HG03442 (cell line): ENCODE results near the gene IMPACT.

Experiments
- ATAC-seq: cut with Tn5 transposase; IDR thresholded peaks from one replicate; pipeline ENCODE4 v1.9.1; 2021; ENCODE audit warnings: mild to moderate bottlenecking, moderate library complexity; ENCODE audit not compliant: unreplicated experiment

The IMPACT gene

DNA sequence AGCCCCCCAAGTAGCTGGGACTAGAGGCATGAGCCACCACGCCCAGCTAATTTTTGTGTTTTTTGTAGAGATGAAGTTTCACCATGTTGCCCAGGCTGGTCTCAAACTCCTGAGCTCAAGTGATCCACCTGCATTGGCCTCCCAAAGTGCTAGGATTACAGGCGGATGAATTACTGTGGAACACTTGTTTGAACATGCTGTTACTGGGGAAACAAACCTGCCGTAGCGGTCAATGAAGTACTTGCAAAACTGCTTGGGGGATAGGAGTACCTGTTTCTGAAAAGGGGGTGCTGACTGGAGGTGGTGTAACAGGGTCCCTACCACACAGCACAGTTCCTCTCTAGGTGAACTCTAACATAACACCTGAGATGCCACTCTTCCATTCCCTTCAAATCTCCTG, 5.9 kb upstream of the IMPACT start:
- ATAC-seq: no peak

DNA sequence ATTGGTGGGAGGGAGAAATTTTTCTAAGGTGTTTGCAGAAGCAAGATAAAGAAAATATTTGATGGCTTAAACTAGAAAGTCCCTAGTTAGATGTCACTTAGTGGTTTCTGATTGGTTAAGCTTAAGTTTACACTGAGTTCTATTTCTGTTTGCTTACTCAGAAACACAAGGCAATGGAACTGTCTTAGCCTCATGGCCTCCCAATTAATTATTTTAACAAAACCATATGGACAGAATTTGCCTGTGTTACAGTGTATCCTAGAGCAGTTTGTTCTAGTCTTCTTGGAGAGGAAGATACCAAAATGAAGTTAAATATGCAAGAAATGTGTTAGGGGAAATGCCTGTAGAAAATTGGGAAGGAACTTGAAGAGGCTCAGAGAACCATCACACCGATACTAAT, 4.6 kb upstream of the IMPACT start:
- no peak for ATAC-seq

DNA sequence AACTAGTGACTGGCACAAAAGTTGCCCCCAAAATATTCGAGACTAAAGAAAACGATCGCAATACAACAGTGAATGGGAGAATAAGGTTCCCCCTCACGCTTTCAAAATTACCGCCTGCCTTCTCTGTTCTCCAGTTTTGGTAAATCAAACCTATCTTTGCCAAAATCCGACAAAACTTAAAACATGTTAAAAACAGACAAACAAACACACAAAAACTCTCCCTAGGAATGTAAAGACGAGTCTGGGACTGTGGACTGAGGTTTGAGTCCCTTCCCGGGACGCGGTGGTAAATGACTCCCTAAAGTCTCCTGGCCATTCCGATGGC, 435 bp upstream of the IMPACT start:
- no peak for ATAC-seq

DNA sequence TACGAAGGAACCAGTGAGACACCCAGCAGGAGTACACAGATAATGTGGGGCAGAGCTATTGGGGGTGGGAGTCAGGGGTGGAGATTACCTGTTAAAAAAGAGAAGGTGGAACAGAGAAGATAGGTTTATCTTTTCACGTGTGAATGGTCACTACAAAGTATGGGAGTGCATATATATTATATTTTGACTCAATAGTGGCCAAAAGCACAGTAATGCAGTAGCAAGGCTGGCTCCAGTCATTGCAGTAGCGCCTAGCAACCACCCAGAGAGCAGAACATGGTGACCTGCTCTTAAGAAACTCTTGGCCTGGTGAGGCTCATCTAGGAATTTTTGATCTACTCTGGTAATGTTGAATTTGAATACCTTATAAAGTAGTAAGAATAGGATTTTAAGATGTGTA, 1.0 kb downstream of the IMPACT start:
- no peak for ATAC-seq

DNA sequence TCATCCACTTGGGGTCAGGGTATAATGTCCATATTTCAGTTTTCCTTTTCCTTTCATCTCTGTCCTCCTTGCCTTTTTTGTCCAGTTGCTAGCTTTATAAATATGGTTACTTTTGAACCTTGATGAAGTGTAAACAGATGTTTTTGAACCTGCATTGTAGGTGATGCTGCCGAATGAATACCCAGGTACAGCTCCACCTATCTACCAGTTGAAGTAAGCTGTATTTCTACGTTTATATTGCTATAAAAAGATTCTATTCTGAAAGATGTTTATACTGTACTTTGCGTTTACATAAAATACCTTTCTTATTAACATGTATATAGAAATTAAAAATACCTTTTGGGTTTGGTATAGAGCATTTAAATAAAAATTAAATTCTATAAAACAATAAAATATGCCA, 2.2 kb downstream of the IMPACT start:
- ATAC-seq: no peak

DNA sequence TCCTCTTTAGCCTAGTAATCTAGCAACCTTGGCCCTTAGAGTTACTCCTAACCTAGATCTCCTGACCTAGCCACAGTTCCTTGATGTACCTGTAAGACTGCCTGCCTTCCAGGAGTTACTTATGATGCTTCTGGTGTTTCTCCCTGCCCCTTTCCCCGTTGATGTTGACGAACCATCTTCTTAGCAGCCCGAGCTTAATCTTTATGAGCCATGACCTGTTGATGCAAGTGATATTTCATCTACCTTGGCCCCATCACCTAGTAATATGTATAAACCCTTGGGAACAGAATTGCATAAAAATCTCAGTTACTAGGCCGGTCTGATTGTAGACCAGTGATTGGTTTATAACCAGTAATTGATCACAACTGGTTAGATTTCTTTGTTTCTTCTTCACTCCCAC, 2.7 kb downstream of the IMPACT start:
- no peak for ATAC-seq

DNA sequence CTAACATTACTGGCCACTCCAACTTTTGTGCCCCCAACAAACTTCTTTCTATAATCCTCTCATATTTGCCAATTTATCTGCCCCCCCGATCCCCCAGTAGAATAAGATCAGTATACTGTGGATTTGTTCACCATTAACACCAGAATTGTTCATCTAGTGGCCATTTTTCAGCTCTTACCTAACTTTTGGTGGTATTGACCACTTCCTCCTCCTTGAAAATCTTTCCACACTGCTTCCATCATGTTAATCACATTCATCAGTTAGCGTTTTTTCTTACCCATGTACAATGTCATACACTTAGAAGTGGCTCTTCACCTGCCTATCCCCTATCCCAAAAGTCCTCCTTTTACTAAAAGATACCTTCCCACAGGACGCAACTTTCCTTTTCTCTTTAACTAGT, 6.1 kb downstream of the IMPACT start:
- ATAC-seq: no peak

DNA sequence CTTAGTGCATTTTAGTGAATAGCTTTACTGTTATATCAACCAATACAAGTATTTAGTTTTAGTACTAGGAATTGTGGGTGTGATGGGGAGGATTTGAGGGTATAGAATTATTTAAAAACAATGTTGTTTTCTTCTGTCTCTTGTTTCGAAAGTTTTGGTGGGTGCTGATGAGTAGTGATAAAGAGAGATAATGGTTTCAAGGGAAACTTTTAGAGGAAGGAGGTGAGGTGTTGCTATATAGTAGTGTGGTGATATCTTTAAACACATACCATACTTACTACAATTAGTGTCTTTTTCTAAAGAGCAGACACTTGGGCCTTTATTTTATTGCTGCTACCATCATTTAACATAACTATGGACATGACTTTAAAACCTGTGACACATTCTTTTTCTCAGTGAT, 10.5 kb downstream of the IMPACT start:
- ATAC-seq: no peak

DNA sequence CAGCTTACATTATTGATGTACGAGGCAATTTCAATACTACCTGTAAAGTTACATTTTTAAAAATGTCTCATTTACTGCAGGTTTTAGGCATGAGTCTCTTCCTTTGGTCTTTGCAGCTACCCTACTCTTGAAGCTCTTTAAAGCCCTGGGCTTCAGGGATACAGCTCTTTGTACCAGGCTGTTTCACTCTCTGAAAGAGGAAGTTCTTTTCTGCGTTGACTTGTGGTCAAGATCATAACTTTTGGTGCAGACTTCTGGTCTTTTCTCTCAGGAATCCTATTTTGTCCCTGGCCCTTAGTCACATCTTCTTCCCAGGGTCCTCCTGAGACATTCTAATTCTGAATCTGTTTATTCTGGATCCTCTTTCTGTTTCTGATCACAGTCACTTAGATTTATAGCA, 17.4 kb downstream of the IMPACT start:
- peak; percentile 77 for ATAC-seq

DNA sequence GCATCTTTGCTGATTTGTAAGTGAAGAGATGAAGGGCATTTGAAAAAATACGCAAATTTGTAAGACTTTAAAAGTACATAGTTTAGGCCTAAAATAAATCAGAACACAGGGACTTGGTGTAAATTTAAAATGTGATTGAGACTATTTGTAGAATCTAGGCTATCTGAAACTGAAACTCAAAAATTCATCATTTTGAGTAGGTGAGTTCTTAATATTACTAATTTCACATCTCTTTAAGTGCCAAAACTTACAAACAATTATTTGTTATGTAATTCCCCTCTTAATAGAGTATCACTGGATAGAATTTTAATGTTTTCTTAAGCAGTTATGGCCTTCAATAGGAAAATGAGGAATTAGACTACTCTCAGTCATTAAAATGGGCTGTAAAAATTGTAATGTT, 20.0 kb downstream of the IMPACT start:
- ATAC-seq: peak; percentile 68

DNA sequence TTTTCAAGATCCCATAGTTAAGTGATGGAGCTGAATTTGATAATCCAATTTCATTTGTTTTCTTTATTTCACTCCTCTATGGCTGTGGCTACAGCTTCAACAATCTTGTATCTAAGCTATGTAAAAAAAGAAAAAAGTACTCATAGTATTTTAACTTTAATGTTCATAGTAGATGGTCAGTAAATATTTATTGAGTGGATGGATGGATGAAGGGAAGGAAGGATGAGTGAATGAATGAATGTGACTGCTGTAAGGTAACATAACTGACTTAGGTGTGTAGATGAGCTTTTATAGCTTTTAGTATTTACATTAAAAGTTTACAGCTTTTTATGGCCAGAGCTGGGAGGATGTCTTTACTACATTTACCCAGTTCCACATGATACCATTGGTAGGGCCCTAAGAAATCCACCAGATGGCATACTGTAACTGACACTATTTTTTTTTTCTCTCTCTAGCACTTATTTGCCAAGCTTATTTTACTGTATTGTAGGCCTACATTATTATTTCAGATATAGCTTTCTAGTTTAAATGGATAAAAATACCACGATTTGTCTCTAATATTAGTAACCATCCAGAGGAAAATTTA, 20.6 kb downstream of the IMPACT start:
- ATAC-seq: no peak

DNA sequence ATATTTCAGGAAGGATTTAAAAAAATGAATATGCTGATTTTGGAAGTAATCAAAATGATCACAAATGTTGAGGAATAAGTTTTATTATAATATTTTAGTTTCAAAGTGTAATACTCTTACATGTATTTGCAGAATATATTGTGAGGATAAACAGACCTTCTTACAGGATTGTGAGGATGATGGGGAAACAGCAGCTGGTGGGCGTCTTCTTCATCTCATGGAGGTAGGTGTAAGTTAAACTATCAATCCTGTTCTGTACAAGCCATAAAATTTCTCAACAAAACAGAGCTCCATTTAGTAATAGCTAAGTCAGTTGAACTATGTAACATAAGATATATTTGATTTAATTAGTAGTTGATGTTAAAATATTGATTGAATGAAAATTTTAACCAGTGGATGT, 21.5 kb downstream of the IMPACT start:
- no peak for ATAC-seq

DNA sequence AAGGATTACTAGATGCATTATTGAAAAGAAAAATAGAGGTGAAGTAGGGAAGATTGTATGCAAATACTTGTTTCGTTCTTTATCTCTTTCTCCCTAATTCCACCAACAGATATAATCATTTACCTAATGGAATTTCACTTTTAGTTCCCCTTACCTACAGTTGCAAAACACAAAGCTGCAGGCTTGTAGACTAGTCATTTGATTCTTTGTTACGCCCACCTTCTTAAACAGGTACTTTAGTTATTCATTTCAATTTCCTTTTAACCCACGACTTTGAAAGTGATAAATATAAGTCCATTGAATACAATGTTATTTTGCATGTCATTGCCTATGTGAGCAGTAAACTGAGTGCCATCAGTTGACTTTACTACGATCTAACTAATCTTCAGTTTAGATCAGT, 30.1 kb downstream of the IMPACT start:
- ATAC-seq: peak; percentile 92

DNA sequence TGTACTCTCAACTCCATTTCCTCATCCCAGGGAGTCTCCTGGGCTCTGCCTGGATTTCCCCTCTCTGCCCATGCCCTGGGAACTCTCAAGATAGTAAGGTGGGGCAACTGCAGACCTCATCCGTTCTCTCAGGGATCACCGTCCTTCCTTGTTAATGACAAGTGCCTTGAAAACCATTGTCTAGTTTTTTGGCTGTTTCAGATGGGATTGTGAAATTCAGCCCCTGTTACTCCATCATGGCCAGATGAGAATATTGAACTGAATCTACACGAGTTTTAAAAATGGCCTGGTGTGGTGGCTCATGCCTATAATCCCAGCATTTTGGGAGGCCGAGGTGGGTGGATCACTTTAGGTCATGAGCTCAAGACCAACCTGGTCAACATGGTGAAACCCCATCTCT, 33.3 kb downstream of the IMPACT start:
- ATAC-seq: no peak

DNA sequence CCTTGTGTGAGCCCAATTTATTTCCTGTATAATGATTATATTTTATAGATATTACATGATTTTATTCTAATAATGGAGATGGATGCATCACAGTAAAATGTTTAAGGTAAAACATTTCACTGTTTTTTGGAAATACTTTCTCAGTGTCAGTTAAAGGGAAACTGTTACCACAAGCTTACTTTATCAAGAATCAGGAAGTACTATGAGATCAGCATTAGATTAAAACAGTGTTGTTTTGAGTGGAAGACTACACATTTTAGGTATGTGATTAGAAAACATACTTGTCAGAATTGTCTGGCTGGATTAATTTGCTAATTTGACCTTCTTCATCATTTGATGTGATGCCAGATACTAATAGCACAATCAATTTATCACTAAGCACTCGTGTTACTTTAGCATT, 33.9 kb downstream of the IMPACT start, which contains the start of gene HRH4:
Gene HRH4 (plus strand): TSS at position 250 of the 400 bp plus-strand sequence. CDS start 92 bp downstream, at position 342.
- no peak for ATAC-seq

DNA sequence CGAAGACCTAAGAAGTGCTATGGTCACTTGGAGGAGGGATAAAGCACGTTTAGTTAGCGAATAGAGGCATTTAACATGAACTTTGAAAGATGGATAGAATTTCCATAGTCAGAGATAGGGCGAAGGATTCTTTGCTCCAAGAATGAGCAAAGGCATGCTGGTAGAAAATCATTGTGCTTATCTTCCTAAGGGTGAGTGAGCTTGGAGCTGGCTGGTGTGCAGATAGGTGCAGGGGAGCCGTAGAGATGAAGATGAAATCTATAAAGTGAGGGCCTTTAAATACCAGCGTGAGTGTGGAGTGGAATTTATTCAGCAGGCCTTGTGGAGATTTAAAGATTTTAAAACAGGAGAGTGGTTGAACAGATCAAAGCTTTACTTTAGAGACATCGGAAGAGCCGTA, 35.5 kb downstream of the IMPACT start:
- no peak for ATAC-seq

DNA sequence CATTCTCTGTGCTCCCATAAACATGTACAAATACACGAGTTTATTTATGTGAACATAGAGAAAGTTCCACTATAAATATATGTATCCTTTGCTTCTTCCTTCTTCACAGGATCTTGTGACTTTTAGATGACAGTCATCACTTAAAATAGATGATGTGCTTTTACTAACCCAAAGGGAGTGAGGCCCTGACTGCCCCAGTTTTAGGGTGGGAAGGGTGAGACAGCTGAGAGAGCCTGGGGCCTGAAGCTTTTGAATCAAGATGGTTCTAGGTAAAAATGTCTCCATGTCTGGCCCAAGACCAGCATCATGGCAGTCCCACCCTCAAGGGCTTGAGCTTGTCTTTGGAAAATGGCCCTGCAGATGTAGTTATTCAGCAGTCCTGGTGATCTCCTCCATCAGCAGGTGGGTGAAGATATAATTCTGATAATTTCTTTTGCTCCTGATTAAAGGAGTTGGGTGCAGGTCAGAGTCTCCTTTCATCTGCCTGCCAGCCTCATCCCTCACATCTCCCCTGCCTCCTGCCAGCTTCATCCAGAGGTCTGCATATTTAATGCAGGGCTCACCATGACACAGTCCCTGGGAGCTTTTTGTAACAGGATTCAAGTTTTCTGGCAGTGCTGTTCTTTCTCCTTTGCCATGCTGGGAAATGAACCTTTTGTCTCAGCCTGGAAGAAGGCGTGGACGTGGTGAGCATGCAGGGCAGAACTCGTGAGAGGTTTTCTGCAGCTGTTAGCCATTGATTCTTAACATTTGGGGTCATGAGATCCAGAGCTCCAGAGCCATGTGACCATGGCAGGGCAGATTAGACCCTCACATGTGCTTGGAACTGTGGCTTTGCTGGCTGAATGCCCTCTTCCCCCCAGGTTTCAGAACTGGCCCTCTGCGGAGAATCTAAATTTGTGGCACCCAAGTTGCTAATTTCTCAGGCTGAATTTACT, 36.6 kb downstream of the IMPACT start:
- ATAC-seq: no peak

DNA sequence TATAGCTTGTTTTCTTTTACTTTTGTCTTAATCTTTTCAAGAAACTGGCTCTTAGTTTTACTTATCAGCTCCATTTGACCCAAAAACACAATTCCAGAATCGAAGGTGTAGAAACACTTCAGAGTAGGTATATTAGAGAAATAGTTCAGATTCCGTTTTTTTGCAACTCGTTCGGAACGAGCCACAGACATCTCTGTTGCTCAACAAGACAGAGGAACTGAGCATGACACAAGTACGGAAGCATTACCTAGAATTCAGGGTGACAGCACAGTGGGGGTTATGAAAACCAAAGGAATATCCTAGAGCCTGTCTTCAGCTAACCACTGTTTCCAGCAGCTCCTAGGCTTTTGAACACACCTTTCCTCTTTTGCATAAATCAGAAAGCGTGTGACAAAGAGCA, 39.0 kb downstream of the IMPACT start:
- no peak for ATAC-seq

DNA sequence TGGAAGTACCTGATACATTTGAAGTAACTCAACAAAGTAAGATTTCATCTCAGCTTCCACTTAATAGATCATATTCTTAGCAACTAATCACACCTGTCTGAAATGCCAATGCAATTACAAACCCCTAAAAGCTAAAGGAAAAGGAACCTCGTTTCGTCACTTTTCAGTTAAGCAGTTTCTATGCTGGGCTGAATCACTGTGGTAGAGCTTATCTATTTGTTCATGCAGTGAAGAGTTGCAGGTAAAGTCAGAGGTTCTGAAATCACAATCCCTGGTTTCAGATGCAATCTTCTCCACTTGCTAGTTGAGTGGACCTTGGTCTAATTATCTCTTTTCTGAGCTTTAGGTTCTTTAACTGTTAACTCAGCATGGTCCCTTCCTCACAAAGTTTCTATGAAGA, 40.3 kb downstream of the IMPACT start:
- ATAC-seq: no peak

DNA sequence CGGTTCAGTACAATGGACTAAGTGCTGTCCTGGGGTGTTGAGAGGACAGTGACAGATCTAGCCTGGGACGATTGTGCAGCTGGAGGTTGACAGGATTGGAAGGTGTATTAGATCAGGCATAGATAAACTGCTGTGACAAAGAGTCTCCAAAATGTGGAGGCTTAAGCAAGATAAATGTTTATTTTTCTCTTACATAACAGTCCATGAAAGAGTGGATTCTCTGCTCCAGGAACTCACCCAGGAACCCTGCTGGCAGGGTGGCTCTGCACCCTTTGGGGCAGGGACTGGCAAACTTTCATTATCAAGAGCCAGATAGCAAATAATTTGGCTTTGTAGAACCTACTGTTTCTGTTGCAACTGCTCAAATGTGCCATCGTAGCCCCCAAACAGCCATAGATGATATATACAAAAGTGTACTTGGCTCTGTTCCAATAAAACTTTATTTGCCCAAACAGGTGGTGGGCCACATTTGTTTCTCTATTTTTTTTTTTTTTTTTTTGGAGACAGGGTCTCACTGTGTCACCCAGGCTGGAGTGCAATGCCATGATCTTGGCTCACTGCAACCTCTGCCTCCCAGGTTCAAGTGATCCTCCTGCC, 43.6 kb downstream of the IMPACT start:
- ATAC-seq: no peak

DNA sequence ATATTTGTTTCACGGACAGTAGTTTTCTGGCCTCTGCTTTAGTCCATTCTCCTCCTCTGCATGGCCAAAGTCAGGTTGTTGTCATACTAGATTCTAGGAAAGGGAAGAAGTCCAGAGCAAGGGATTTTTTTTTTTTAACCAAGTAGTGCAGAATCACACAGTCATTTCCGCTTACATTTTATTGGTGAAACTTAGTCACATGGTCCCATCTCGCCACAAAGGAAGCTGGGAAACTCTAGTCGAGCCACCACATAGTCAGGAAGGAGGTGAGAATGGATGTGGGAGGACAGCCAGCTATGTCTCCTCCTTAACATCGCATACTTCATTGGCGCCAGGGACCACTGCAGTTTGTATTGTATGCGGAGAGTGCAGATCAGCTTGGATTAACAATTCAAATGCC, 44.3 kb downstream of the IMPACT start:
- no peak for ATAC-seq

DNA sequence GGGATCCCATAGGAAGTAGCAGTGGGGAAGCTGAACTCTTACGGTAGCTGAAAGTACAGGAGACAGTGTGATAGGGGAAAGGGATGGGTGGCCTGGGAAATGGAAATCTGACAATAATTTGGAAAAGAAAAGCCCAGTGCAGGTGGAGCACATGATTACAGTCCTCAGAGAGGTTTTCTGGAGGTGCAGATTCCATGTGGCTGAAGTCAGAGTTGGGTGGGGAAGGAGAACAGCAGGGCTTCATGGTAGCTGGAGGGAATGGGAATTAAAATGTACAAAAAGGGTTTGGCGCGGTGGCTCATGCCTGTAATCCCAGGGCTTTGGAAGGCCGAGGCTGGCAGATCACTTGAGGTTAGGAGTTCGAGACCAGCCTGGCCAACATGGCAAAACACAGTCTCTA, 46.1 kb downstream of the IMPACT start:
- ATAC-seq: no peak
